HG03064 (cell line): ENCODE results near the gene TOMM5.

ENCODE experiments used
- ATAC-seq: cut with Tn5 transposase; IDR thresholded peaks from one replicate; pipeline ENCODE4 v1.9.1; 2021; ENCODE audit warnings: low read depth; ENCODE audit not compliant: unreplicated experiment

The TOMM5 gene

DNA sequence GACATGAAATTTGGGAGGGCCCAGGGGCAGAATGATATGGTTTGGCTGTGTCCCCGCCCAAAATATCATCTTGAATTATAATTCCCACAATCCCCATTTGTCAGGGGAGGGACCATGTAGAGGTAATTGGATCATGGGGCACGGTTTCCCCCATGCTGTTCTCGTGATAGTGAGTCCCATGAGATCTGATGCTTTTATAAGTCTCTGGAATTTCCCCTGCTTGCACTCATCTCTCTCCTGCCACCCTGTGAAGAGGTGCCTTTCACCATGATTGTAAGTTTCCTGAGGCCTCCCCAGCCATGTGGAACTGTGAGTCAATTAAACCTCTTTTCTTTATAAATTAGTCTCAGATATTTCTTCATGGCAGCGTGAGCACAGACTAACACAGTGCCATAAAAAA is 27.5 kb downstream of the TOMM5 start:
- ATAC-seq: no peak

DNA sequence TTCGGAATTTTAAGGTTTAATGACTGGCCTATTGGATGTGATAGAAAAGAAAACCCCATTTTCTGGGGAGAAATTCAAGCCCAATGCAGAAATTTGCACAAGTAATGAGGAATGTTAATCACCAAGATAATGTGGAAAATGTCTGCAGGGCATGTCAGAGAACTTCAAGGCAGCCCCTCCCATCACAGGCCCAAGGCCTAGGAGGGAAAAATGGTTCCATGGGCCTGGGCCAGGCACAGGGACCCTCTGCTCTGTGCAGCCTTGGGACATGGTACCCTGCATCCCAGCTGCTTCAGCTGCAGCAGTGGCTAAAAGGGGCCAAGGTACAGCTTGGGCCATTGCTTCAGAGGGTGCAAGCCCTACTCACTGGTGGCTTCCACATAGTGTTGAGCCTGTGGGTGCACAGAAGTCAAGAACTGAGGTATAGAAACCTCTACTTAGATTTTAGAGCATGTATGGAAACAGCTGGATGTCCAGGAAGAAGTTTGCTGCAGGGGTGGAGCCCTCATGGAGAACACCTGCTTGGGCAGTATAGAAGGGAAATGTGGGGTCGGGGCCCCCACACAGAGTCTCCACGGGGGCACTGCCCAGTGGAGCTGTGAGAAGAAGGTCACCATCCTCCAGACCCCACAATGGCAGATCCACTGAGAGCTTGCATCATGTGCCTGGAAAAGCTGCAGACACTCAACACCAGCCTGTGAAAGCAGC is 28.4 kb downstream of the TOMM5 start:
- no peak for ATAC-seq

DNA sequence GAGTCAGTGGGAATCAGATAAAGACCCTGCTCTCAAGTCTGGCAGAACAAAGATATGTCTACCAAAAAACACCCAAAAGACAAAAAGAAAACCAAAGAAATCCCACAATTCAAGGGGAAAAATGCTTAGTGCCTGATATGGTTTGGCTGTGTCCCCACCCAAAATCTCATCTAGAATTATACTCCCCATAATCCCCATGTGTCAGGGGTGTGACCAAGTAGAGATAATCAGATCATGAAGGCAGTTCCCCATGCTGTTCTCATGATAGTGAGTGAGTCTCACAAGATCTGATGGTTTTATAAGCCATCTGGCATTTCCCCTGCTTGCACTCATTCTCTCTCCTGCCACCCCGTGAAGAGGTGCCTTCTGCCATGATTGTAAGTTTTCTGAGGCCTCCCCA is 29.6 kb downstream of the TOMM5 start:
- ATAC-seq: no peak

DNA sequence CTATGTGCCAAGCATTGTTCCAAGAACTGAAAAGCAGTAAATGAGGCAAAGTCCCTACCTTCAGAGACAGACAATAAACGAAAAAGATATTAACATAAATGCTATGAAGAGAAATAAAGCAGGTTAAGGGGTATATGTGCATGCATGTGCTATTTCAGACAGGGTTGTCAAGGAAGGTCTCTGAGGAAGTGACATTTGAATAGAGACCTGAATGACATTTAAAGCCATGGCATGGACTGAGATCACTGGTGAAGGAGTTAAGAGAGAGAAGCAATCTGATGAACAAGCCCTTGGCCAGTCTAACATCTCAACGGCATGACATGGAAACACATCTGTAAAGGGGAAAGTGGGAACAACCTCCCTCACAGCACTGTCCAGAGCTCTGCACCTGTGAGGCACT is 30.7 kb downstream of the TOMM5 start:
- ATAC-seq: no peak

DNA sequence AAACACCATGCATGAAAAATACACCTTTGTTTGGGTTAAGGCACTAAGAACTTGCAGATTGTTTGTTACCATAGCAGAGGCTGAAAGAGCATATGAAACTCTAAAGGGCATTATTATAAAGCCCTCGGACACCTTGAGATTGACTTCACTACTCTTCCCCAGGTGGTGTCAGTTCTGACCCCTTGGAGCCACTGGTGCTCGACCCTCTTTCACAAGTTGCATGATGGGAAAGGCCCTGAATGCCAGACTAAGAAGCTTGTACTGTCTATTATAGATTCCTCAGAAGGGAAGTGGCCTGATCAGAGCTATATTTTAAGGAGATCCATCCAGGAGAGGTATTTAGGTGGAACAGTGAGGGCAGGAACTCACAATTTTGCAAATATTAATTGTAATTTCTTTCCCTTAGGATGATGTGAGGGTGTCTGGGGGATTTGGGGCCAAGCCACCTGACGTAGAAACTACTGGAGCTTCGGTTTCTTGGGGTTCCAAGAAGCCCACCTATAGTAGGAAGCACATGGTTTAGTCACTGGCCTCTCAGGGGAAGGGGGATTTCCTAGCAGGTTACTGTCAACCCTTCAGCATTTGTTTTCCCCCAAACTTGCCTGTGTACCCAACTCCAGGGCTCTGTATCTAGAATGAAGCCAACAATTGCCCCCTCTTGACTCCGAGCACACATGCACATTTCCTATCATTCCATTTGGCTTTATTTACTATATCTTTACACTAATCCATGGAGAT is 32.4 kb downstream of the TOMM5 start:
- no peak for ATAC-seq

DNA sequence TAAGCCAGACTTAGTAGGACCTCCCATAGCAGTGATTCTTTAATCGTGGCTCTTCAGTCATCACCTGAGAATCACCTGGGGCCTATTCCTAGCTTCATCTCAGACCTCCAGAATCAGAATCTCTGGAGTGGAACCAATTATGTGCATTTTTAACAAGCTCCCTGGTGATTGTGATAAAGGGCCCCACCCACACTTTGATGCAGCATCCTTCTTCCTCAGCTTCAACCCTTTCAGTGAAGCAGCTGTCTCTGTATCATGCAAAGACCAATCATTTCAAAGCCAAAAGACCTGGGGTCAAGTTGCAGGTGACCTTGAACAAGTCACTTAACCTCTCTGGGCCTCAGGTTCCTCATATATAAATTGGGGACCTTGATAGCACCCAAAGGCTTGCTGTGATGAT is 33.3 kb downstream of the TOMM5 start:
- no peak for ATAC-seq

DNA sequence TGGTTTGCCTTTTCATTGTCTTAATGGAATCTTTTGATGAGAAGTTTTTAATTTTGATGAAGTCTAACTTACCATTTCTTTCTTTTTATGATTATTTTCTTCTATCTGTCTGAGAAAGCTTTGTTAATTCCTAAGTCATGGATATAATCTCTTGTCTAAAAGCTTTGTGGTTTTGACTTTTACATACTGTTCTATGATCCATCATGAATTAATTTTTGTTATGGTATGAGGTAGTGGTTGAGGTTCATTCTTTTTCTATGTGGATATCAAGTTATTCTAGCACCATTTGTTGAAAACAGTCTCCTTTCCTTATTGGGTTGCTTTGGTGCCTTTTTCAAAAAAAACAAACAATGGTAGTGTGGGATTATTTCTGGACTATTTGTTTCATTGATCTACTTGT is 36.6 kb downstream of the TOMM5 start:
- ATAC-seq: no peak

DNA sequence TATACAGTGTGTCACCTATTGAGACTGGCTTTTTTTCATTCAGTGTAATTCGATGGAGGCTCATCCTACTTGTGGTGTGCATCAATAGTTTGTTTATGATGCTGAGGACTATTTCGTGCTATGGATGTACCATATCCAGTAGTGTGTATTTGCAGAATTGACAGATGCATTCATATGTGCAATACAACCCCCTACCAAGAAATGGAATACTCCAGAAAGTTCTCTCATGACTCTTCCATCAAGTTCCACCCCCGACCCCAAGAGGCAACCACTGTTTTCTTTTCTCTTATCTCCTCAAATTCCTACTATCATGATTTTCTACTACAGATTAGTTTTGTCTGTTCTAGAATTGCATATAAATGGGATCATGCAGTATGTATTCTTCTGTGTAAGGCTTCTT is 38.1 kb downstream of the TOMM5 start:
- no peak for ATAC-seq

DNA sequence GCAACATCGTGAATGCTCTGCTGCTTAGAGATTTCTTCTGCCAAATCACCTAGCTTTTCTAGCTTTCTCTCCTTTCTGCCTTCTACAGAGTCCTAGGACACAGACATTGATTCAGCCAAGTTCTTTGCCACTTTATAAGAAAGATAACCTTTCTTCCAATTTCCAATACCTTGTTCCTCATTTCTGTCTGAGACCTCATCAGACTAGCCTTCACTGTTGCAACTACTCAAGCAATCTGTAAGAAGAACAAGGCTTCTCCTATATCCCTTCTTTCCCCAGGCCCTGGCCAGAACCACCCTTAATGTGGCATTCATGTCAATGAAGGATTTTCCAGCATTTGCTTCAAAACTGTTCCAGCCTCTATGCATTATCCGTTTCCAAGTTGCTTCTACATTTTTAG is 40.5 kb downstream of the TOMM5 start:
- ATAC-seq: no peak

DNA sequence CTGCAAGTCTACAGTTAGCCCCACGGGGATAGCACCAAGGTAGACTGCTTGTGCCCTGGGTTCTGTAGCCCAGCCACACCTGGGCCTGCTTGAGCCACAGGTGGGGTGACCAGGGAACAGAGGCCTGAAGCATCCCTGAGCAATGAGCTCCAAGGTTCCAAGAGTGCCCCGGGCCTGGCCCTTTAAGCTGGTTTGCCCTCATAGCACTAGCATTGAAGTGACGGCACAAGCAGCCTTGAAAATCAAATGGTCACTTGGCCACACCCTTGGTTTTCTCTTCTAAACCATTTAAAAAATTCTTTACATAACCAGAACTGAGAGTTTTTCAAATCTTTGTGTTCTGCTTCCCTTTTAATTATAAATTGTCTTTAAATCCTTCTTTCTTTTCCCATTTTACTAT is 40.9 kb downstream of the TOMM5 start:
- ATAC-seq: no peak

DNA sequence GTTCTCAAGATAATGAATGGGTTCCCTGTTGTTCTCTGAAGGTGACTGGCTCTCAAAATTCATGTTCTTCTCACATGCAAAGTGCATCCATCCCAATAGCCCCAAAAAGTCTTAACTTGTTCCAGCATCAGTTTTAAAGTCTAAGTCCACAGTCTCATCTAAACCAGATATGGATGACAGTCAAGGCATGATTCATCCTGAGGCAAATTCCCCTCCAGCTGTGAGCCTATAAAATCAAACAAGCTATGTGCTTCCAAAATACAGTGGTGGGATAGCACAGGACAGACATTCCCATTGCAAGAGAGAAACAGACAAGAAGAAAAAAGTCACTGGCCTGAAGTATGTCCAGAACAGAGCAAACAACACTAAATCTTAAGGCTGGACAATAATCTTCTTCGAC is 41.6 kb downstream of the TOMM5 start:
- no peak for ATAC-seq

DNA sequence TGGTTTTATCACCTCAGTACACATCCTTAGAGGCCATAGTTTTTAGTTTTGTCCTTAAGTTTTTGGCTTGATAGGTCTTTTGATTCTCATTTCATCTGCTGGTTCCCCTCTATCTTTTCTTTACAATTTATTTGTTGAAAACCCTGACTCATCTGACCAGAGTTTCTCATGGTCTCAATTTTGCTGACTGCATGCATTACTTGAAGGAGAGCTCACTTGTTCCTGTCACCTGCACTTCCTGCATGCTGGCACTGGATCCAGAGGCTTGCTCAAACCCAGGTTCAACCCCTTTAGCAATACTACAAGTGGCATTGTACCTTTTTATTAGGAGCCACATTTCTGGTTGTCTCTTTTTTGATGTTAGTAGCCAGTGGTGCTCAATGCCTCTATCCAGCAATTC is 42.9 kb downstream of the TOMM5 start:
- no peak for ATAC-seq

DNA sequence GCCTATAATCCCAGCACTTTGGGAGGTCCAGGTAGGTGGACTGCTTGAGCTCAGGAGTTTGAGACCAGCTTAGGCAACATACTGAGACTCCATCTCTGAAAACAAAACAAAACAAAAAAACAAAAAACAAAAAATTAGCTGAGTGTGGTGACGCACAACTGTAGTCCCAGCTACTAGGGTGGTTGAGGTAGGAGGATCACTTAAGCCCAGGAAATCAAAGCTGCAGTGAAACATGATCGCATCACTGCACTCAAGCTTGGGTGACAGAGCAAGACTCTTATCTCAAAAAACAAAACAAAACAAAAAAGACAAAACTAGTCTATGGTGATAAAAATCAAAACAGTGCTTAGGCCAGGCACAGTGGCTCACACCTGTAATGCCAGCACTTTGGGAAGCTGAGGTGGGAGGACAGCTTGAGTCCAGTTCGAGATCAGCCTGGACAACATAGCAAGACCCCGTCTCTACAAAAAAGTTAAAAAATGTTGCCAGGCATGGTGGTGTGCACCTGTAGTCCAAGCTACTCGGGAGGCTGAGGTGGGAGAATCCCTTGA is 45.0 kb downstream of the TOMM5 start:
- no peak for ATAC-seq

DNA sequence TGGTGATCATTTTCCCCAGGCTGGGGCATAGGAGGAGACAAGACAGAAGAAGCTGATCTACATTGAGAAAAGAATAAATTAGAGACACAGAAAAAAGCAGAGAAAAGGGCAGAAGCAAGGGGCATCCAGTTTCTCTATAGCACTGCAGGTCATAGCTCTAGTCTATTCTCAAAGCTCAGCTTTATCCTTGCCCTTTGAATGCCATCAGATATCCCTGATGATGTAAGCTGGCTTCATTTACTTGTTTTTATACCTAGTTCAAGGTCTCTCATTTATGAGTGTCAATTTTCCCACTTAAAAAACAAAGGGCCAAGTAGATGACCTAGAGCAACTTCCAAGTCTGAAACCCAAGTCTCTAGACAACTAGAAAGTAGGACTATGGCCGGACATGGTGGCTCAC is 48.9 kb downstream of the TOMM5 start:
- ATAC-seq: no peak

DNA sequence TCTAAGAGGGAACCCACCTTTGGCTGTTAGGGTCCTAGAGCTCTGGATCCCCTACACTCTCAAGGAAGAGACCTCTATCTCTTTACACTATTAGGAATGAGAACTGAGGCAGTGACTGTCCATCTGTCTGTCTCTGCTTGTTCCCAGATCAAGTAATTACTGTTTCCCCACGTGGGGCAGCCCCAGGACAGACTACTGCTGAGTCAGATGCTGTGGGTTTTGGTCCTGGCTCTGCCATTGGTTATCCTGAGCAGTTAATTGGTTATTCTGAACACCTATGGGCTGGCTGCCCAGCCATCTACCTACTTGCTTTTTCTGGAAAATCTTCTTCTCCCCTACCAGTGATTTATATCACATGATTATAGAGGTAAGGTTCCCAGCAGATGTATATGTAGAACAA is 49.5 kb downstream of the TOMM5 start:
- ATAC-seq: no peak

DNA sequence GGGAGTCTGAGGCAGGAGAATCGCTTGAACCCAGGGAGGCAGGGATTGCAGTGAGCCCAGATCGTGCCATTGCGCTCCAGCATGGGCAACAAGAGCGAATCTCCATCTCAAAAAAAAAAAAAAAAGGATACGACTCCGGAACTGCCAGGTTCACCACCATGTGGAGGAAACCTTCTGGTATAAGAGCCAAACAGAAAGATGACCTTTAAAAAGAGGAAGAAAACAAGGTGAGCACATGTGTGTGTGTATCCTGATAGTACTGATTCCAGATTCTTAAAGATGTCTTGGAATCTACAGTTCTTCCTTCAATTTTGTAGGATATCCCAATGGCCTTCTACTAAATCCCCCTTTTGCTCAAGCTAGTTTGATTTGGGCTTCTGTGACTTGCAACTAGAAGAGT is 49.9 kb downstream of the TOMM5 start:
- no peak for ATAC-seq

DNA sequence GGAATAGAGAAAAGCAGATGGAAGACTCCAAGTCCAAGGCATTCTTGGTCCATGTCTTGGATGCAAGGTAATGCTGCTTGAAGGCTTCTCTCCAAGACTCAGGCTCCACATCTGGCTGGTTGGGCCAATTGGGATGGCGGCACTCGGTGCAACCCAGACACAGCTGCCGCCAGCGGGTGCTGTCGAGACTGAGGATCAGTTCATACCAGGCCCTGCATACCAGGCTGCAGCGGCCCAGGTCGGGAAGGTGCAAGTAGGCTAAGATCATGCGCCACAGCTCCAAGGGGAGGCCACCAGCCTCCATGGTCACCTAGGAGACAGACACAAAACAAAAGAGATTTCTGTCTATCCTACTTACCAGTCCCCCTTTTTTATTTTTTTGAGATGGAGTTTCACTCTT is 50.9 kb downstream of the TOMM5 start:
- ATAC-seq: no peak

DNA sequence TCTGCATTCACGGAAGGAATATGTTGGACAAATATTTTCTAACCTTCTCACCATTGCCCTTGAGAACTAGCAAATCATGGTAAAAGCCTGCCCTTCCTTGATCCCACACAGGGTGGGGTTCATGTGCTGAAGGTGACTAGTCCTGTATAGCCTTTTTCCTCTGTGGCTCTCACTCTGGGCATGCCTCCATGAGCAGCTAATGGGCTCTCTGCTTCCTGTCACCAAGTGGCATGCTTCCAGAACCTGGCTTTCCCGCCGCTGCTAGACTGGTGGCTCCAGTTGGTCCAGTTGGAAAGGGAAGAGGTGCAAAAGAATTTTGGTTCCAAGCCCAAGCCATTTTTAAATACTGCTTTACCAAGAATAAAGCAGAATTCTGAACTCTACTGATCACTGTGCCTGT is 51.8 kb downstream of the TOMM5 start:
- ATAC-seq: no peak

DNA sequence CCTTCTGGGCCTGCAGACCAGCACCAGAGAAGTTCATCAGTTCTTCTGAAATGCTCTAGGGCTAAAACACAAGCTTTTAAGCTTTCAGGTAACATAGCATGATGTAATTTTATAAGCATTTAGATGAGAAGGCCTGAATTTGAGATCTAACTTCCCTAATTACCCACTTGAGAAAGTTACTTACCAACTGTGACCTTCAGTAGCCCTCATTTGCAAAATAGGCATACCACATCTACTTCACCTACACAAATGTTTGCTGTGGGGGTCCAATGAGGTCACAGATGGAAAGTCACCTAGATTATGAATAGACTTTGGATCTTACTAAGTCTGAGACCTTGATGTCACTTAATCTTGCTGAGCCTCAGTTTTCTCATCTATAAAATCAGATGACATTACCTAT is 52.8 kb downstream of the TOMM5 start:
- no peak for ATAC-seq
